GM12891 (cell line): ENCODE data around the gene CYGB.

Source experiments
- POLR2A ChIP-seq: IDR thresholded peaks from 2 replicates; pipeline ENCODE4 v1.6.1; 2011; ENCODE audit warnings: low read depth, low read length, control low read depth
- POLR2AphosphoS5 ChIP-seq: IDR thresholded peaks from 2 replicates; pipeline ENCODE4 v1.6.1; 2011; ENCODE audit warnings: low read depth, low read length, control low read depth

DNA sequence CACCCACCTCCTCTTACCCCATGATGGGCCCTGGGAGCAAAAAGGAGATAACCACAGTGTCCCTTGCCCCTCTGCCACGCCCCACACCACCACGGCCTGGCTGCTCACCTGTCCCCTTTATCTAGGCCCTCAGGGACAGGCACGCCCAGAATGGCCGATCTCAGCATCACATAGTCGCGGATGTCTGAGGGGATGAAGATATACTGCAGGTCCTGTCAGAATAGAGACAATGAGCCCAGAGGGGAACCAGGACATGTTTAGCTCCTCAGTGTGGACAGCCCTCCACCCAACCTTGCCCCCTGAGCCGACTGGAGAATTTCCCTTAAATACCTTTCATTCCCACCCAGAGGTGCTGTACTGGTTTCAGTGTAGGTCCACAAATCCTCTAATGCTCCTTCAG, 32.9 kb upstream of the CYGB start:
- TF ChIP-seq POLR2AphosphoS5 = no peak
- TF ChIP-seq POLR2A = no peak
